IPS DF 4.7 (cell line): Measurements from ENCODE around the gene SSBP4.
"Not testable (repeated sequence)": the region's sequence is repeated elsewhere in the genome, so short reads cannot be mapped to it uniquely, and the experiment has no call there.

Experiments used
- DNase-seq: peaks from one replicate; pipeline ENCODE4 v3.0.0-alpha.2; 2013; ENCODE audit warnings: low spot score; ENCODE audit errors: extremely low read depth

SSBP4 gene

DNA sequence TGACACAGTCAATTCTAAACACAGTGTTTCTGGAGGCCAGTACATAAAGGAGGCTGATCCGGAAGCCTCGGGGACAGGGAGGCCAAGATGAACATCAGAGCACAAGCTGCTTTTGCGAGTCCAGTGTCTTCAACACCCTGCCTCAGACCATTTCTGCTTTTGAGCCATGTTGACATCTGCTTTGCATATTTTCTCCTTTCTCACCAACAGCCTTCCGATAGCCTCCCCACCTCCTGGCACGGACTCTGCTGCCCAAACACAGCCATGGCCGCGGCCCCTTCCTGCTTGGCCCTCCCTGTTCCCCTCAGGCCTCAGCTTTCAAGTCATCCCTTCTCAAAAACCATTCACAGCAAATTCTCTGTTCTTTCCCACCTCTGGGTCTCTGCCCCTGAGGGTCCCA is 25.4 kb upstream of the SSBP4 start:
- DNase-seq = no peak

DNA sequence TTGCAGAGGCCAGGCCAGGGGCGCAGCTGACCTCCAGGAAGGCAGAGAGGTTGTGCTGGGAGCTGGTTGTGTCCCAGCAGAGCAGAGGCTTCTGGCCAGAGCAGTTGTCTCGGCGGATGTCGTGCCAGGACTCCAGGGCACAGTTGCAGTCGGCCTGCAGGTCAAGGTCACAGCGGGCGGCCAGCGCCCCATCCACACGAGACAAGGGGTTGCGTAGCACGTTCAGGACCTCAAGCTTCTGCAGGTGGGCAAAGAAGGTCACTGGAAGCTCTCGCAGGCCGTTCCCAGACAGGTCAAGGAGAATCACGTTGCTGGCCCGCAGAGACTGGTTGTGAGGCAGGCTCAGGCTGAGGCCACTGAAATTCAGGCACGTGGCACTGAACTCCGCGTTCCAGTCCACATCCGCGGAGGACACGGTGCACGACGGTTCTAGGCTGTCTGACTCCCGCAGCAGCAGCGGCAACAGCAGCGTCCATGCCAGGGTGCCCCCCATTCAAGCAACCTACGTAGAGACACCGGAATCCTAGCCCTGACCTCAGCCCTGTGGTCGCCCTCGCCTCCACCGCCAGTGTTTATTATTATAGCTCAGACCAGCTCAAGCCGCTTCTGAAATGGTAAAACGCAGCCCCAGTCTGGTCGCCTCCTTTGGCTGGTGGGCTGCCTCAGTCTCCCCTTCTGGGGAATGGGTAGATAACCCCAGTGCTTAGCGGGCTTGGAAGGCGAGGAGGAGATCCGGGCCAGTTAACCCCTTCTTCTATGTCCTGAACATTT is 22.5 kb upstream of the SSBP4 start:
- DNase-seq = no peak

DNA sequence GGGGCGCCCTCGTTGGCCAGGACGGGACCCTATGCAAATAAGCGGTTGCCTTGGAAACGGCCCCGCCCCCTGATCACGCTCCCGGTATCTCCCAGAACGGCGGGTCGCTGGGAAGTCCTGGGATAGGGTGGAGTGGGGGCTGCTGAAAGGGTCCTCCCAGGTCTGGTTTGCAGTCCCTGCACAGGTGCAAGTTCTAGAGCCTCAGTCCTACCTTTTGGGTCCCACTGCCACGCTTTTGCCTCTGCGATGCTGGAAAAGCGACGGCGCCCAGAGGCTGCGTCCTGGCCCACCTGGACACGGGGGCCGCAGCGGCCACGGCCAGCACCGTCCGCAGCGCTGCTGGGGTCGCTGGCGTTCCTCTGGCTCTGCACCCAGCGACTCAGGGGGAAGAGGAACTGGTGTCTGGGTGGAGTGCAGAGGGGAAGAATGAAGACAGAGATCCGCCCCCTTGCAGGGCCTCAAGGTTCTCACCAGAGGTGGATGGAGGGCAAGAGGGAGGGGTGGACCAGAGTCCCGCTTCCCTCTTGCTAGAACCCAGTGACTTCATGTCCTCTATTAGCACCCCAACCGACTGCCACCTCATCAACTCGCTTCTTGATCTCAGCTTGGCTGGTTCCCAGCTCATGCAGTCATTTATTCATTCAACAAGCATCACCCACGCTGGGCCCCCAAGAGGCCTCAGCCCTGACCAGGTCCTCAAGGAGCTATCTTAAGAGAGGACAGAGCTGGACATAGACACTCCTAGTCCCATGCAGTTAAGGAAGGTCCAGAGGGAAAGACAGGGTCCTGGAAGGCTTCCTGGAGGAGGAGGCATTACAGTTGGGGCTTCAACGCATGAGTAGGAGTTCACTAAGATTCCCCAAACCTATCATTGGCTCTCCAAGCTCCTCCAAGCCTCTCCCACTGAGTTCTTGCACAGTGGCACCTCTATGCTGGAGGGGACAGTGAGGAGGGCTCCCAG is 21.7 kb upstream of the SSBP4 start, which contains the start of gene LRRC25:
TSS of gene LRRC25 (minus strand) at position 381 of the 961 bp plus-strand sequence. CDS start 659 bp downstream, outside the sequence.
- DNase-seq = no peak

DNA sequence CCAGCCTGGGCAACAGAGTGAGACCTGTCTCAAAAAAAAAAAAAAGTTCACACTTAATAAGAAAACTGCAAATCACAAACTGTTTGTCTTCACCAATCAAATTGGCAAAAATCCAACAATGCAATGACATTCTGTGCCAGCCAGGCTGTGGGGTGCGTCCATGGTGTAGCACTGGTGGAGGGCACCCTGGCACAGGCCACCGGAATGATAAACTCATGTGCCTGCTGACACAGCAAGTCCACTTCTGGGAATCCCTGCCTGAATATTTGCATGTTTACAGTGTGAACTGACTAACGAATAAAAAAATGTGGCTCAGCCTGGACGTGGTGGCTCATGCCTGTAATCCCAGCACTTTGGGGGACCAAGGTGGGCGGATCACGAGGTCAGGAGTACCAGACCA is 20.2 kb upstream of the SSBP4 start:
- no peak for DNase-seq

DNA sequence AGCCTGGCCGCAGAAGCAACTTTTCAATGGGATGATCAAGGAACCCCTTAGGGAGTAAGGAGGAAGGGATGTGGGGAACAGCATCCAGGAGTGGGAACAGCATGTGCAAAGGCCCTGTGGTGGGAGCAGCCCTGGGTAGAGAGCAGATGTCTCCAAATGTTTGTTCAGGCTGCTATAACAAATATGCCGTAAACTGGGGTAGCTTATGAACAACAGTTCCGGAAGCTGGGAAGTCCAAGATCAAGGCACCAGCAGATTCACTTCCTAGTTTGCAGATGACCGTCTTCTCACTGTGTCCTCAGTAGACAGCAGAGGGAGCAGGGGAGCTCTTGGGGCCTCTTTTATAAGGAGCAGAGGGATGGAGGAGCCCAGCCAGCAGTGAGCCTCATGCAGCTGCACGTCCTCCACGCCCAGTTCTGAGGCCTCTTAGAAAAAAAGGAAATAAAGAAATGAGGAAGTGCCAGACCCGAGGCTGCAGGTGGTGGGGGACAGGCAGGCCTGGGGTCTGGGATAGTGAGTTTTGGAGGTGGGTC is 17.6 kb upstream of the SSBP4 start:
- no peak for DNase-seq

DNA sequence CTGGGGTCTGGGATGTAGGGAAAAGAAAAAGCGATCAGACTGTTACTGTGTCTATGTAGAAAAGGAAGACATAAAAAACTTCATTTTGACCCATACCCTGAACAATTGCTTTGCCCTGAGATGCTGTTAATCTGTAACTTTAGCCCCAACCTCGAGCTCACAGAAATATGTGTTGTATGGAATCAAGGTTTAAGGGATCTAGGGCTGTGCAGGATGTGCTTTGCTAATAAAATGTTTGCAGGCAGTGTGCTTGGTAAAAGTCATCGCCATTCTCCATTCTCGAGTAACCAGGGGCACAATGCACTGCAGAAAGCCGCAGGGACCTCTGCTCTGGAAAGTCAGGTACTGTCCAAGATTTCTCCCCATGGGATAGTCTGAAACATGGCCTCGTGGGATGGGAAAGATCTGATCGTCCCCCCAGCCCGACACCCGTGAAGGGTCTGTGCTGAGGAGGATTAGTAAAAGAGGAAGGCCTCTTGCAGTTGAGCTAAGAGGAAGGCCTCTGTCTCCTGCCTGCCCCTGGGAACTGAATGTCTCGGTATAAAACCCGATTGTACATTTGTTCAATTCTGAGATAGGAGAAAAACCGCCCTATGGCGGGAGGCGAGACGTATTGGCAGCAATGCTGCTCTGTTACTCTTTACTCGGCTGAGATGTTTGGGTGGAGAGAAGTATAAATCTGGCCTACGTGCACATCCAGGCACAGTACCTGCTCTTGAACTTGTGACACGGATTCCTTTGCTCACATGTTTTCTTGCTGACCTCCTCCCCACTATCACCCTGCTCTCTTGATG is 16.5 kb upstream of the SSBP4 start:
- not testable (repeated sequence) for DNase-seq

DNA sequence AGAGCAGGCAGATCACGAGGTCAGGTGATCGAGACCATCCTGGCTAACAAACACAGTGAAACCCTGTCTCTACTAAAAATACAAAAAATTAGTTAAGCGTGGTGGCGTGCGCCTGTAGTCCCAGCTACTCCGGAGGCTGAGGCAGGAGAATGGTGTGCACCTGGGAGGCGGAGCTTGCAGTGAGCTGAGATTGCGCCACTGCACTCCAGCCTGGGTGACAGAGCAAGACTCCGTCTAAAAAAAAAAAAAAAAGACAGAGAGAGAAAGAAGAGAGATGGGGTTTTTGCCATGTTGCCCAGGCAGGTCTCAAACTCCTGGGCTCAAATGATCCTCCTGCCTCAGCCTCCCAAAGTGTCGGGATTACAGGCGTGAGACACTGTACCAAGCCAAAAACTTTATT is 13.4 kb upstream of the SSBP4 start:
- DNase-seq = not testable (repeated sequence)

DNA sequence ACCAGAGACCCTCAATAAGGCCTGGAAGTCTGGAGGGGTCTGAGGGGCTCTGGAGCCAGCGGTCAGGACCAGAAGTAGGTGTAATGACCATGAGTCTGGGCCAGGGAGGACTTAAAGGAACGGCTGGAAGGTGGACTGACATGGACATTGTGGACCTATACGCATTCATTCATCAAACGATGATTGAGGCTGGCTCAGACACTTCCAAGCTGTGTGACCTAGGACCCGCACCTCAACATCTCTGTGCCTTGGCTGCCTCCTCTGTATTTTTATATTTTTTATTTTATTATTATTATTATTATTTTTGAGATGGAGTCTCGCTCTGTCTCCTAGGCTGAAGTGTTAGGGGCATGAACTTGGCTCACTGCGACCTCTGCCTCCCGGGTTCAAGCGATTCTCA is 12.4 kb upstream of the SSBP4 start:
- DNase-seq = no peak

DNA sequence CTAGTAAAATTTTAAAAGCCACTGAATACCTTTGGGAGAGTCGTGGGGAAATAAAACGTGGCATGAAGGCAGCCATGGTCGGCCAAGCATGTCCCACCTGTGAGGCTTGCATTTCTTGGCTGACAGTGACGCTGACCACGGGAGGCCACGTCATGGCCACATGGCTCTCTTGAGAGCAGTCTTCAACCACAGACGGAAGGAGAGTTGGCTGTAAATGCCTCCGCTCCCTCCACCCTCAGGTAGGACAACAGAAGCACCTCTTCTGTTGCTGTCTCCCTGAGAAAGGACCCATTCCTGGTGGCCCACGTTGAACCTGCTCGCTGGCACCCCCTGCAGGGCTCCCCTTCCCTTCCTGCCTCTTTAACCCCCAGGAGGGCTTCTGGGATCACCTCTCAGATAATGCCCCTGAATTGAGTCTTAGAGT is 11.1 kb upstream of the SSBP4 start:
- DNase-seq = no peak

DNA sequence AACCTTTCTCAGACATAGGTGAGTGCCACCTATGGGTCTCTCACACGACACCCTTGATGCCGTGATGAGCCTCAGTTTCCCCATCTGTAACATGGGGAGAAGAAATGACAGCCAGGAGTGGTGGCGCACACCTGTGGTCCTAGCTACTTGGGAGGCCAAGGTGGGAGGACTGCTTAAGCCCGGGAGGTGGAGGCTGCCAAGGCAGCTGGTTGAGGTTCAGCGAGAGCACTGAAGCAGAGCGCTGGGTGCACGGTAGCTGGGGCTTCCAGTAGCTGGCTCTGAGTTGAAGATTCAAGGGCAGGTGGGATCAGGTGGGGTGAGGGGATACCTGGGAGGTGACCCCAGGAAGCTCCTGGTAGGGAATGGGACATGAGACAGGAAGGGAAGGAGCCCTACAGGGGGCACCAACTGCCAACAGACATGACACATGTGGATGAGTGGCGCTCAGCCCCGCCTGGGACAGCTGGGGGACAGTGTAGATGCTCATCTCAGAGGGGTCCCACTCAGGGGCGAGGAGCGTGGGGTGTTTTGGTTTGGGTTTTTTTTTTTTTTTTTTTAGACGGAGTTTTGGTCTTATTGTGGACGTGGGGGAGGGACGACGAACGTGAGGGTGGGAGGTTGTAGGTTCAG is 6.5 kb upstream of the SSBP4 start:
- no peak for DNase-seq

DNA sequence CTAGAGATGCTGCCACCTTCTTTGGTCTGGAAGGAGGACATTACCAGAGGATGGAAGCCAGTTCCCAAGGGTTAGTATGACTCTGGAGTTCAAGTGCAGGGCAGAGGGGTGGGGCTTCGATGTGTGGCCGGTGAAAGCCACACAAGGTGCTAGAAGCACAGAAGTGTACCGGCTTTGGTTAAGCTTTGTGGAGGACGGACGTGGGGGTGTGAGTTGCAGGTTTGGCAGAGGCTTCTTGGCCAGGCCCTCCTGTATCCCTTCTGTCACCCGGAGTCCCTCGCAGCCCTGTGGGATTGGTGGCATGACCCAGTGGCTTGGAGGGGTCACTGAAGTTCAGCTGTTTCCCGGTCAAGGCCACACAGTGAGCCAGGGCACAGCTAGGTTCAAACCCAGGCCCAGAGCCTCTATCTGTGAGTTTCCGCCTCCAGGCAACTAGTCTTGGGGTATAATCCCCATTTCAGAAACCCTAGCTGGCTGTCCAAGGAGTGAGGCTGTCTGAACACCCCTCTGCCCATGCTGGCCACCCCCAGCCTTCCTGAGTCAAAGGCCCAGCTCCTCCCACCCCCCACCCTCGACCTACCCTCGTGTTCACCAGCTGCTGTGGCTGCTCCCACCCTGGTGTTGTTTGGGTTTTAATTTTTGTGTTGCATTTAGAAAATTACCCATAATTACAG is 4.6 kb upstream of the SSBP4 start:
- no peak for DNase-seq

DNA sequence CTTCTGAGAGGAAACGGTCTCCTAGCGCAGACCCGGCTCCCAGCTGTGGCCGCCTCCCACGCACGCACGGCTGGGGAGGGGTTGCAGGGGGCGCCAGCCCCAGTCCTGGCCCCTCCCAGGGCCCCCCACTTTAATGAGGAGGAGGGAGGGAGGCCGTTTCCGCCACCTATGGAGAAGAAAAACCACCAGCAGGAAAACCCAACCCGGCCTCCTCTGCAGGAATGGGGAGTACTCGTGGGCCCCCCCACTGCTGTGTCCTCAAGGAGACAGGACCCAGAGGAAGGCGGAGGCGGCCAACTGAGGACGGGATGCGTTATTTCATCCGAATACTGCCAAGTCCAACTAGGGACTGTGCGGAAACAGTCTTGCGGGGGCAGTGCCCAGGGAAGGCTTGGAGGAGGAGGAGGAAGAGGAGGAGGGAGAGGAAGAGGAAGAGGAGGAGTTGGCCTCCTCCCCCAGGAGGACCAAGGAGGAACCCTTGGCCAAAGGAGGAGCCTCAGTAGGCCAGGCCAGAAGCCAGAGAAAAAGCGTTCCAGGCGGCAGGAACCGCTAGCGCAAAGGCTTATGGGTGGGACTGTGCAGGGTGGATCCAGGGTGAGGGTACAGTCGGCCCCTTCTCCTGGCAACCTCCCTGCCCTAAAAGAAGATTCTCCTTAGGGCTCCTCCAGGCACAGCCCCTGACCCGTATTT is 3.9 kb upstream of the SSBP4 start:
- no peak for DNase-seq

DNA sequence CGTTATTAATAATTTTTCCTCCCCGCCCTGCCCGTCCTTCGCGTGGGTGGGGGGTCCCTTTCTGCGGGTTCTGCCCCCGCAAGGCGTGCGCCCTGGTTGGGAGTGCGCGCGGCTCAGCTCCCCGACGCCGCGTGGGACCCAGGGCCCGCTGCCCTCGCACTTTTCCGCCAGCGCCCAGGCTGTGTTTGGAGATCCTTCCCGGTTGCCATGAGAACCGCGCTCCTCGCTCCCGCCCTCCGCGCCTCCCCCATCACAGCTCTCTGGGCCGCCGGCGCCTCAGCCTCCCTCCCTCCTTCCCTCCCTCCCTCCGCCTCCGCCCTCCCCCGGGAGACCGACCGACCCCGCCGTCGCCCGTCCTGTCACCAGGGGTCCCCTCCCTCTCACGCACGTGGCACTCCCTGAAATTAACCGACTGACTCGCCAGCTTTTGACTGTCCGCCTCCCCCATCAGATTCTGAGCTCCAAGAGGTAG is 2.4 kb upstream of the SSBP4 start:
- DNase-seq = no peak

DNA sequence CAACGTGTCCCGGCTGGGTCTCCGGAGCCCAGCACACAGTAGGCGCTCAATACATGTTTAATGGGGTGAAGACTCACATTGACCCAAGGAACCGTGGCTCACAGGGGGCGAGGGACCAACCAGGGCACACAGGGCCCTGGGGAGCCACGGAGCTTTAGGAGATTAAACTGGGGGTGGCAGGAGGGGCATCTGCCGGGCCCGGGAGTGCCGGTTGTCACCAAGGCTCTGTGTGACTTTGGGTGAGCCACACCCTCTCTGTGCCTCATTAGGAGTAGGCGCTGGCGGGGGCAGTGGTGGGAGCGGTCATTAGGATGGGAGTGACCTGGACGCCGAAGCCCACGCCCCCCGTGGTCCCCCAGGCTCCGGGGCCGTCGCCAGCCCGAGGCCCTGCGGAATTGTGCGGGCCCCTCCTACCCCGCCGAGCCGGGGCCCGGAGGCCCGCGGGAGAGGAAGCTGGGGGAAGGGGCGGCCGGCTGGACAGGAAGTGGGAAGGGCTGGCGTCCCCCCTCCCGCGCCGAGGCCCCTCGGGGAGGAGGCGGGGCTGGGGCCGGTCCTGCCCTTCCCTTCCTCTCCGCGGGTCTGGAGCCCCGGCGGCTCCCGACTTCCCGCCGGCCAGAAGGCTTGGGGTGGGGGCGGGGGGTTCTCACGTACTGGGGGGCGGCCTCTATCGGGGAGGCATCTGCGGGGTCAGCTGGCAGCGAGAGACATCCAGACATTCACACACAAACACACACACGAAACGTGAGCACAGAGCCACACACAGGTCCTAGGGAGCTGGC is 1.8 kb upstream of the SSBP4 start:
- no peak for DNase-seq

DNA sequence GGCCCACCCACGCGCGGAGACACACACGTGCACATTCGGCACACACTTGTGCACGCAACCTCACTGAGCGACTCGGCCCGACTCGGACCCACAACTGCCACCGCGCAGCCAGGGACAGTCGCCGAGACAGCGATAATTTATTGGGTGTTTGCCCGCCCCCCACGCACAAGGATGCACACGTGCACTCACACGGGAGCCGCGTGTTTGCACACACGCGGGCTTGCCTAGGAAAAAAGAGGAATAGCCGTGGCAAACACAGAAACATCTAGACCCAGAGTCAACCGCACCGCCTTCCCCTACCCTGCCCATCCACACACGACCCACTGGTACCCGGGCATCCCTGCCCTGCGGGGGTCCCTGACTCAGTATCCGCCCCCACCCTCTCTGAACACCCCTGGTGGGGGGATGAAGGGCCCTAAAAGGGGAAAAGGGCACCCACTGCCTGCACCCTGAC is 1.1 kb upstream of the SSBP4 start:
- no peak for DNase-seq

DNA sequence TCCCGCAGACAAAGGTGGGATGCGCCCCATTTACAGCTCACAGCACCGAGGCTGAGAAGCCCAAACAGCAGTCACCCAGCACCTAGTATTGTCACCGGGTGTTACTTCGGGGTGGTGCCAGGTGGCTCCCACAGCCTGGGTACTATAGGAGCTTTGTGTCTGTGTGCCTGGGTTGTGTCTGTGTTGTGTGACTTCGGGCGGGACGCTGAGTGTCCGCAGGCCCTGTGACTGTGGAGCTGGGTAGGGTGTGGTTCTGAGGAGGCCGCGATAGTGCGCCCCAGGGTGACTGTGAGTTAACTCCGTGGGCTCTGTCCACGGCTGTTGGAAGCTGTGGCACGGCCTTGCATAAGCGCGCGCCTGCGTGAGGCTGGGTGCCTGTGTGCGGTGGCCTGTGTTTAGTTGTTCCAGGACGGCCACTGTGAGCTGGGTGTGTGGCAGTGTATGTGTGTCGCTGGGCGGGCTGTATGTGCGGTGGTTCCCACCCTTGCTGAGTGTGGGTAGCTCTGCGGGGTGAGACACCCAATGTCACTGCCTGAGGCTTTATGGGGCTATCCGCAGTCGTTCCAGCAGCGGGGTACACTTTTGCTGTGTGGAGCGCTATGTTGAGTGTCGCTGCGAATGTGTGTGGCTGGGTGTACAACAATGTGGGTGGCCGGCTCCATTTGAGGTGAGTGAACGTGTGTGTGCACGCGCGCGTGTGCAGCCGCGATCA is 559 bp upstream of the SSBP4 start:
- DNase-seq = no peak

DNA sequence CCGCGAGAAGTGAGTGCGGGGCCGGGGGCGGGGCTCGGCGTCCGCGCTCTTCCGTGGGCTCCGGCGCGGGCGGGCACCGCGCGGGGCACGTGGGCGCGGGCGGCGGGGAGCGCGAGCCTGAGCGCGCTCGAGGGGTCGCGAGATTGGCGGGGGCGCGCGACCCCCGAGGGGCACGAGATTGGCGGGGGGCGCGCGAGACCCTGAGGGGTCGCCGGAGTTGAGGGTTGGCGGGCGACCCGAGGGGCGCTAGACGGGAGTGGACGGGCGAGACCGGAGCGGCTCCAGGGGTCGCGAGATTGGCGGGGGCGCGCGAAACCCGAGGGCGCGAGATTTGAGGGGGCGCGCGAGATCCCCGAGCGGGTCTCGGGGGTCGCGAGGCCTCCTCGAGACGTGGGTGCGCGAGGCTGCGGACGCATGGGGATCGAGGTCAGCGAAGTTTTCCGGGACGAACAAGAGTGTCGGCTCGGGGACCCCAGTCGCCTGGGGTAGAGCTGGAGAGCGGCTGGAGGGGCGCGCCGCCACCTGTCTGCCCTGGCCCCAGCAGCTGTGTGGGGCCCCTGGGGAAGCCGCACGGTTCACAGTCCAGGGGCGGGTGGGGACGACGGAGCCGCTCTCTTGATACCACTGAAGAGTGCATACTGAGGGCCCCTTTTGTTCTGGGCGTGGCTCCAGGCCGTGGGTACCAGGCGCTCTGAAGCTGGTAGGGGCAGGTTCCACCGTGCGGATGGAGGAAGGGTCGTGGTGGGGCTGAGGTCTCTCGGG is 682 bp downstream of the SSBP4 start:
- DNase-seq = no peak
